MM.1S (cell line): ENCODE results near the gene PLXND1.

ENCODE experiments used
- DNase-seq: peaks from one replicate; pipeline ENCODE4 v3.0.0-alpha.2; 2015
- H2AFZ ChIP-seq: fragments of 300-600 bp; sonication (generic); 2 replicates; pipeline ENCODE4 v1.6.0; 2016; ENCODE audit warnings: antibody characterized with exemption, low read length
- H3F3A ChIP-seq: fragments of 300-600 bp; sonication (generic); 2 replicates; pipeline ENCODE4 v1.6.1; 2016; ENCODE audit warnings: mild to moderate bottlenecking, antibody characterized with exemption, low read length, moderate library complexity, mixed read lengths; ENCODE audit not compliant: insufficient read depth
- H3K27ac ChIP-seq: fragments of 300-600 bp; sonication (generic); 2 replicates; pipeline ENCODE4 v1.5.1; 2016; ENCODE audit warnings: mild to moderate bottlenecking, low read length
- H3K27me3 ChIP-seq: fragments of 300-600 bp; sonication (generic); replicated peaks from 2 replicates; pipeline ENCODE4 v1.6.0; 2016; ENCODE audit warnings: low read length; ENCODE audit not compliant: insufficient read depth
- H3K36me3 ChIP-seq: fragments of 300-600 bp; sonication (generic); replicated peaks from 2 replicates; pipeline ENCODE4 v1.6.1; 2016; ENCODE audit warnings: mild to moderate bottlenecking, low read length, mixed read lengths; ENCODE audit not compliant: insufficient read depth
- H3K4me1 ChIP-seq: fragments of 300-600 bp; sonication (generic); 2 replicates; pipeline ENCODE4 v1.6.1; 2016; ENCODE audit warnings: low read length, mixed read lengths
- H3K4me2 ChIP-seq: fragments of 300-600 bp; sonication (generic); 2 replicates; pipeline ENCODE4 v1.6.0; 2016; ENCODE audit warnings: low read depth, low read length
- H3K4me3 ChIP-seq: fragments of 300-600 bp; sonication (generic); 2 replicates; pipeline ENCODE4 v1.5.1; 2016; ENCODE audit warnings: low read length, mixed read lengths
- H3K79me2 ChIP-seq: fragments of 300-600 bp; sonication (generic); 2 replicates; pipeline ENCODE4 v1.6.1; 2016; ENCODE audit warnings: mixed run types, low read length, mixed read lengths
- H3K9ac ChIP-seq: fragments of 300-600 bp; sonication (generic); 2 replicates; pipeline ENCODE4 v1.6.1; 2016; ENCODE audit warnings: low read length, mixed read lengths
- H3K9me2 ChIP-seq: fragments of 300-600 bp; sonication (generic); replicated peaks from 2 replicates; pipeline ENCODE4 v1.6.1; 2016; ENCODE audit warnings: mild to moderate bottlenecking, low read length, mixed read lengths; ENCODE audit not compliant: insufficient read depth
- H3K9me3 ChIP-seq: fragments of 300-600 bp; sonication (generic); replicated peaks from 2 replicates; pipeline ENCODE4 v1.6.1; 2016; ENCODE audit warnings: mild to moderate bottlenecking, low read length, mixed read lengths; ENCODE audit not compliant: insufficient read depth
- H4K20me1 ChIP-seq: fragments of 300-600 bp; sonication (generic); 2 replicates; pipeline ENCODE4 v1.6.1; 2016; ENCODE audit warnings: mild to moderate bottlenecking, low read length, moderate library complexity, mixed read lengths; ENCODE audit not compliant: insufficient read depth
- EZH2 ChIP-seq: fragments of 300-600 bp; sonication (generic); optimal IDR thresholded peaks from 2 replicates; pipeline ENCODE3; 2017; ENCODE audit warnings: low read depth, mild to moderate bottlenecking, antibody characterized with exemption, low read length, mixed read lengths
- EZH2phosphoT487 ChIP-seq: fragments of 300-600 bp; sonication (generic); IDR thresholded peaks from 2 replicates; pipeline ENCODE4 v1.6.1; 2018; ENCODE audit warnings: antibody characterized with exemption, low read length
- TF ChIP-seq, protein P1 (sequence below): fragments of 300-600 bp; sonication (generic); IDR thresholded peaks from 2 replicates; pipeline ENCODE4 v1.5.1; 2016; ENCODE audit warnings: antibody characterized with exemption, low read length, mixed read lengths

The PLXND1 gene

DNA sequence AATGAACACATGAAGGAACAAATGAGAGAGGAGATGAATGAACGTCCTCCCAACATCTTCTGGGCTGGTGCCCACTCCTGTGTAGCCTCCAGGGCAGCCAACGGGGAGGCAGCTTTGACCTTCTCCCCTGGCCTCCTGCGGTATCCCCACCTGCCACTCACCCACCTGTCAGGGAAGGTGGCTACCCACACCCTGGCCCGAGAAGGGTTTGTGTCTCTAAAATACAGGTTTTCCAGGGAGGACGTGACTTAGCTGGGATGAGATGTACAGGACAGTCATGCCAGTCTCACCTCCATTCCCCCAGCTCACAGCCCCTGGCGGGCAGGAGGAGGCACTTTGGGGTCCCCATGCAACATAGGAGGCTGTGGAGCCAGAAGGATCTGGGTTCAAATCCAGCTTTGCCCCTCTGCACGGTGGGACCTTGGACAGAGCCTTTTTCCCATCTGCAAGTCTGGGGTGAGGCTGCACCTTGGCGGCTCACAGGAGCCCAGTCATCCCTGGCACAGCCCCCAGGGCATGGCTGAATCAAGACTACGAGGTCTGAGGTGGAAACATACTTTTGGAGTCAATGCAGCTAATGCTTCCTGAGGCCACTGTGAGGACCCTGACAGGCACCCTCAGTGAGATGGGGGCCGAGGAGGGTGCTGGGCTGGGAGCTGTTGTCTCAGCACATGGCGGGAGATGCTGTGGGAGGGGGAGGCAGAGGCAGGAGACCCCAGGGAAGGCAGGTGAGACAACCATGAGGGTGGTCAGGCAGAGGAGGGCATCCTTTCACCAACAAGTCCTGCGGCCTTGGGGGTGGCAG, 11.1 kb upstream of the PLXND1 start:
- H3F3A ChIP-seq = no peaks in the 10 kb centered on the region
- H3K9me3 ChIP-seq = no peaks in the 10 kb centered on the region
- TF ChIP-seq EZH2phosphoT487 = no peak
- TF ChIP-seq, protein P1, sequence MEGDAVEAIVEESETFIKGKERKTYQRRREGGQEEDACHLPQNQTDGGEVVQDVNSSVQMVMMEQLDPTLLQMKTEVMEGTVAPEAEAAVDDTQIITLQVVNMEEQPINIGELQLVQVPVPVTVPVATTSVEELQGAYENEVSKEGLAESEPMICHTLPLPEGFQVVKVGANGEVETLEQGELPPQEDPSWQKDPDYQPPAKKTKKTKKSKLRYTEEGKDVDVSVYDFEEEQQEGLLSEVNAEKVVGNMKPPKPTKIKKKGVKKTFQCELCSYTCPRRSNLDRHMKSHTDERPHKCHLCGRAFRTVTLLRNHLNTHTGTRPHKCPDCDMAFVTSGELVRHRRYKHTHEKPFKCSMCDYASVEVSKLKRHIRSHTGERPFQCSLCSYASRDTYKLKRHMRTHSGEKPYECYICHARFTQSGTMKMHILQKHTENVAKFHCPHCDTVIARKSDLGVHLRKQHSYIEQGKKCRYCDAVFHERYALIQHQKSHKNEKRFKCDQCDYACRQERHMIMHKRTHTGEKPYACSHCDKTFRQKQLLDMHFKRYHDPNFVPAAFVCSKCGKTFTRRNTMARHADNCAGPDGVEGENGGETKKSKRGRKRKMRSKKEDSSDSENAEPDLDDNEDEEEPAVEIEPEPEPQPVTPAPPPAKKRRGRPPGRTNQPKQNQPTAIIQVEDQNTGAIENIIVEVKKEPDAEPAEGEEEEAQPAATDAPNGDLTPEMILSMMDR = no peak
- H3K4me1 ChIP-seq = no peaks in the 10 kb centered on the region
- H3K27me3 ChIP-seq = no peaks in the 10 kb centered on the region
- H2AFZ ChIP-seq = no peak overlapping the region
- H3K79me2 ChIP-seq = no peaks in the 10 kb centered on the region
- H3K4me2 ChIP-seq = no peak overlapping the region
- H3K4me3 ChIP-seq = no peak overlapping the region
- no peak for DNase-seq
- H3K9me2 ChIP-seq = no peaks in the 10 kb centered on the region
- H3K36me3 ChIP-seq = no peaks in the 10 kb centered on the region
- H3K27ac ChIP-seq = no peak overlapping the region
- H4K20me1 ChIP-seq = no peaks in the 10 kb centered on the region
- no peak overlapping the region for H3K9ac ChIP-seq

DNA sequence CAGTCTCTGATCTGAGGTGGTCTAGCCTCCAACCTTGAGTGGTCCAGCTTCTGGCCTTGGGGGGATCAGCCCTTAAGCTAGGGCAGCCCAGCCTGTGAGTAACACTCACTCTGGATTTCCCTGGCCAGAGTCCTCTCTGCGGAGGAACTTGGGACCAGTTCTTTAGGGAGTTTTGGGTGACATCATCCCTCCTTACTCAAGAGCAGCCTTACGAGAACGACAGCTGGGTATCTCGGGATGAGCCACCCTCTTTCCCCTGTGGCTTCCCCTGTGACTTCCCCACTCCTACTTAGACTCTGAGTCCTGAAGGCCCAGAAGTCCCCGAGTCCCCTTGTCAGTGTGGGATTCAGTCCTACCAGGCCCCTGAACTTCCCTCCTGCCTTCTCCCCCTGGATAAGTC, 10.2 kb upstream of the PLXND1 start:
- Histone ChIP-seq H3K9ac (no peak overlapping the region), H3K4me3 (no peak overlapping the region), H3F3A (no peaks in the 10 kb centered on the region), H3K27ac (no peak overlapping the region), H3K79me2 (no peaks in the 10 kb centered on the region), H3K27me3 (no peaks in the 10 kb centered on the region), H3K4me2 (no peak overlapping the region), H3K36me3 (no peaks in the 10 kb centered on the region), H2AFZ (no peak overlapping the region), H3K4me1 (no peaks in the 10 kb centered on the region), H3K9me2 (no peaks in the 10 kb centered on the region), H3K9me3 (no peaks in the 10 kb centered on the region), H4K20me1 (no peaks in the 10 kb centered on the region)
- TF ChIP-seq EZH2 = no peak
- no peak for DNase-seq

DNA sequence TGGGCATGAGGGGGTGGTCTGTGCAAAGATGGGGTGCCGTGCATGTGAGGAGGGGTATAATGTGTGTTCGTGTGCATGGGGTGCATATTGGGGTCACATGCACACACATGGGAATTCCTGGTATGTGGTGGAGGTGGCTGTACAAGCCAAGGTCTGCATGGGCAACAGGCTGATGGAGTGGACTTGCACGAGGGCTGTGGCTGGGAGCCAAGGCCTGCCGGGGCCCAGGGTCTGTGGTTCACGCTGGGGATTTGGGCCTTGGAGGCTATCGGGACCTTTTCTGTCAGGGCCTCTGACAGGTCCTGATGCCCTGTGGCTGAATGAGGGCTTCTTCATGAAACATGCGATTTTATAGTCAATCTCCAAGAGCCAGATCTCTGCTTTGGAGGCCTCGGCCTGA, 9.8 kb upstream of the PLXND1 start:
- H3K4me2 ChIP-seq = no peak overlapping the region
- no peaks in the 10 kb centered on the region for H4K20me1 ChIP-seq
- no peaks in the 10 kb centered on the region for H3K9me2 ChIP-seq
- H2AFZ ChIP-seq = no peak overlapping the region
- no peak overlapping the region for H3K9ac ChIP-seq
- no peaks in the 10 kb centered on the region for H3K4me1 ChIP-seq
- H3K4me3 ChIP-seq = no peak overlapping the region
- H3K36me3 ChIP-seq = no peaks in the 10 kb centered on the region
- H3K79me2 ChIP-seq = no peaks in the 10 kb centered on the region
- no peaks in the 10 kb centered on the region for H3K27me3 ChIP-seq
- no peaks in the 10 kb centered on the region for H3K9me3 ChIP-seq
- no peaks in the 10 kb centered on the region for H3F3A ChIP-seq
- H3K27ac ChIP-seq = no peak overlapping the region
- no peak for DNase-seq
- no peak for TF ChIP-seq EZH2phosphoT487
- TF ChIP-seq, protein P1 = no peak
- no peak for TF ChIP-seq EZH2

DNA sequence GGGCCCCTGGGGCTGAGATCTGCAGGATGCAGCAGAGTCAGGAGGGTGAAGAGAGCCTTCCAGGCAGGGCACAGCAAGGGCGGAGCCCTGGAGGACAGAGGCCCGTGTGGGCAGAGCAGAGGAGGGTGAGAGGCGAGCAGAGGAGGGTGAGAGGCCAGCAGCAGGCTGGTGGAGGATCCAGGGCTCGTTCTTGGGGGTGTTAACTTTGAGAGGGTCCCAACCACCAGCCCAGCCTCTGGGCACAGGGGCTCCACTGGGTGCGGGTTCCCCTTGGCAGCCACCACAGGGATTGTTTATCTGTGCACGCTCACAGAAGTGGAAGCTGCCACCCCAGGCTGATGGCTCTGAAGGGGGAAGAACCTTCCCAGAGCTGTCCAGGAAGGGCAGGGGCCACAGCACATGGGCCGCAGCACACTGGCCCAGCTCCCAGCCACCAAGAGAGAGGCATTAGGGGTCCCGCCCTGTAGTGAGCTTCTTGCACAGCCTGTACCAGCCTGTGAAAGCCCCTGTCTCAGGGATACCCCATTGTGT, 9.3 kb upstream of the PLXND1 start:
- Histone ChIP-seq H2AFZ (no peak overlapping the region), H3K27me3 (no peaks in the 10 kb centered on the region), H3K36me3 (no peaks in the 10 kb centered on the region), H3K4me2 (no peak overlapping the region), H3K4me3 (no peak overlapping the region), H3K27ac (no peak overlapping the region), H3F3A (no peaks in the 10 kb centered on the region), H3K9me2 (no peaks in the 10 kb centered on the region), H3K9ac (no peak overlapping the region), H3K4me1 (no peaks in the 10 kb centered on the region), H3K79me2 (no peaks in the 10 kb centered on the region), H3K9me3 (no peaks in the 10 kb centered on the region), H4K20me1 (no peaks in the 10 kb centered on the region)
- TF ChIP-seq, protein P1 = no peak
- TF ChIP-seq EZH2phosphoT487 (no peak), EZH2 (no peak)
- no peak for DNase-seq
